Measurements from ENCODE around the gene TWF2. TPM values are rescaled to one million over a fixed set of nuclear protein-coding genes. Genes with fewer than 3 reads are reported as not detected.

TWF2 gene
- total and polyA plus RNA-seq, 10 of the 15 experiments (the other 5 are each of a cell fraction or from before 2014, with no cell fraction given), result 0.16 to 106 (median 68.5) TPM

DNA sequence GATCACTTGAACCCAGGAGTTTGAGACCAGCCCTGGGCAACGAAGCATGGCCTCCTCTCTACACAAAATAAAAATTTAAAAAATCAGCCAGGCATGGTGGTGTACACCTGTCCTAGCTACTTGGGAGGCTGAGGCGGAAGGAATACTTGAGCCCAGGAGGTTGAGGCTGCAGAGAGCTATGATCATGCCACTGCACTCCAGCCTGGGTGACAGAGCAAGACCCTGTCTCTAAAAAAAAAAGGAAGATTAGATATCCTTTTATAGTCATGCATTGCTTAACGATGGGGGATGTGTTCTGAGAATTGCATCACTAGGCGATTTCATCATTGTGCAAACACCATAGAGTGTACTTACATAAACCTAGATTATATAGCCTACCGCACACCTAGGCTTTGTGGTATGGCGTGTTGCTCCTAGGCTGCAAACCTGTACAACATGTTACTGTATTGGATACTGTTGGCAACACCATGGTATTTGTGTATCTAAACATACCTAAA lies 28.4 kb downstream of the TWF2 start (continued):
- TF ChIP-seq E4F1 (IDR thresholded peaks at IDR 0.05; ENCODE audit: borderline replicate concordance, partially characterized antibody) (no peak), STAT1 (conservative IDR thresholded peaks at IDR 0.05) (no peak), GATAD2B (conservative IDR thresholded peaks at IDR 0.05; ENCODE audit: low read depth) (no peak), NFIC (IDR thresholded peaks at IDR 0.05; ENCODE audit: low read depth, low read length) (no peak), NFYB (IDR thresholded peaks at IDR 0.05; ENCODE audit: insufficient read depth, low read depth, low read length) (no peak), SMARCA5 (IDR thresholded peaks at IDR 0.05) (no peak), ZBTB4 (CRISPR knock-in tag; IDR thresholded peaks at IDR 0.05) (no peak), MYB (IDR thresholded peaks at IDR 0.05; ENCODE audit: borderline replicate concordance, low read depth, low read length) (no peak), IRF4 (IDR thresholded peaks at IDR 0.05; ENCODE audit: low read depth, low read length) (no peak), ZNF687 (IDR thresholded peaks at IDR 0.05) (no peak), PML (IDR thresholded peaks at IDR 0.05; ENCODE audit: low read length) (no peak)

All from GM12878 (cell line).